Kidney epithelial cell (primary cell): ENCODE measurements around the gene FBXW9. TPM values are rescaled to one million over a fixed set of nuclear protein-coding genes. Genes with fewer than 3 reads are reported as not detected.
"Not testable (repeated sequence)": the region's sequence is repeated elsewhere in the genome, so short reads cannot be mapped to it uniquely, and the experiment has no call there.

Experiments used
- DNase-seq: peaks from one replicate; pipeline ENCODE4 v3.0.0-alpha.2; 2010; ENCODE audit warnings: low read depth
- H3K27me3 ChIP-seq: 2 replicates; pipeline ENCODE4 v1.6.0; 2011; ENCODE audit warnings: low read length; ENCODE audit not compliant: control insufficient read depth, insufficient read depth
- H3K36me3 ChIP-seq: 2 replicates; pipeline ENCODE4 v1.5.1; 2011; ENCODE audit warnings: low read length; ENCODE audit not compliant: control insufficient read depth, insufficient read depth
- H3K4me3 ChIP-seq: 2 replicates; pipeline ENCODE4 v1.5.1; 2011; ENCODE audit warnings: low read depth, mild to moderate bottlenecking, control low read depth, low read length
- total RNA-seq: library from RNA; depleted of rRNA; stranded (reverse); fragments of >200 nt; gene quantifications from 2 replicates; pipeline ENCODE4 v1.2.3, GENCODE V29; 2015
- TF ChIP-seq, protein P1 (sequence below): IDR thresholded peaks from 2 replicates; pipeline ENCODE4 v1.5.1; 2011; ENCODE audit warnings: mild to moderate bottlenecking, moderate library complexity, low read length, control low read depth, inconsistent platforms; ENCODE audit not compliant: insufficient read depth, poor library complexity, severe bottlenecking

The FBXW9 gene
- total RNA-seq, 1 donor from 2014 or later, result 19.0 TPM

DNA sequence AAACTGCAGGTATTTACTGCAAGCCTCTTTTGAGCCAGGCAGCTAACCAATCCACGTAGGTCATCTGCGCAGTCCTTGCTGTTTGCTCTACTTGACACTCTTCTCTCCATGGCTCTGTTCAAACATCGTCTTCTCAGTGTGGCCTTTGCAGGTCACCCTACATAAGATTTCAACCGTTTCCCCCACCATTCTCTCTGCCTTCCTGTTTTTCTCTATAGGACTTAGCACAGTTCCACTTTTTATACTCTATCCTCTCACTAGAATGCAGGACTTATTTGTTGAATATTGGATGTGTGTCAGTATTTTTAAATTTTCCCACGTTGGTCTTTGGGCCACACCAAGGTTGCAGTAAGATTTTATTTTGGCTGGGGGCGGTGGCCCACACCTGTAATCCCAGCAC is 1.7 kb upstream of the FBXW9 start:
- H3K4me3 ChIP-seq, result no peak overlapping the region
- H3K36me3 ChIP-seq, result peaks cover 4% of the 10 kb centered on the region
- TF ChIP-seq, protein P1, sequence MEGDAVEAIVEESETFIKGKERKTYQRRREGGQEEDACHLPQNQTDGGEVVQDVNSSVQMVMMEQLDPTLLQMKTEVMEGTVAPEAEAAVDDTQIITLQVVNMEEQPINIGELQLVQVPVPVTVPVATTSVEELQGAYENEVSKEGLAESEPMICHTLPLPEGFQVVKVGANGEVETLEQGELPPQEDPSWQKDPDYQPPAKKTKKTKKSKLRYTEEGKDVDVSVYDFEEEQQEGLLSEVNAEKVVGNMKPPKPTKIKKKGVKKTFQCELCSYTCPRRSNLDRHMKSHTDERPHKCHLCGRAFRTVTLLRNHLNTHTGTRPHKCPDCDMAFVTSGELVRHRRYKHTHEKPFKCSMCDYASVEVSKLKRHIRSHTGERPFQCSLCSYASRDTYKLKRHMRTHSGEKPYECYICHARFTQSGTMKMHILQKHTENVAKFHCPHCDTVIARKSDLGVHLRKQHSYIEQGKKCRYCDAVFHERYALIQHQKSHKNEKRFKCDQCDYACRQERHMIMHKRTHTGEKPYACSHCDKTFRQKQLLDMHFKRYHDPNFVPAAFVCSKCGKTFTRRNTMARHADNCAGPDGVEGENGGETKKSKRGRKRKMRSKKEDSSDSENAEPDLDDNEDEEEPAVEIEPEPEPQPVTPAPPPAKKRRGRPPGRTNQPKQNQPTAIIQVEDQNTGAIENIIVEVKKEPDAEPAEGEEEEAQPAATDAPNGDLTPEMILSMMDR, result no peak
- no peak for DNase-seq
- H3K27me3 ChIP-seq, result no peaks in the 10 kb centered on the region

DNA sequence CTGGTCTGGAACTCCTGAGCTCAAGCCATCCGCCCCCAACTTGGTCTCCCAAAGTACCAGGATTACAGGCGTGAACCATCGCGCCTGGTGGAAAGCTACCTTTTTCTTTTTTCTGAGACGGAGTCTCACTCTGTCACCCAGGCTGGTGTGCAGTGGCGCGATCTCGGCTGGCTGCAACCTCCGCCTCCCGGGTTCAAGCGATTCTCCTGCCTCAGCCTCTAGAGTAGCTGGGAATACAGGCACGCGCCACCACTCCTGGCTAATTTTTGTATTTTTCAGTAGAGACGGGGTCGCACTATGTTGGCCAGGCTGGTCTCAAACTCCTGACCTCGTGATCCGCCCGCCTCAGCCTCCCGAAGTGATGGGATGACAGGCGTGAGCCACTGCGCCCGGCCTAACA is 994 bp upstream of the FBXW9 start:
- DNase-seq, H3K4me3 ChIP-seq, H3K27me3 ChIP-seq, H3K36me3 ChIP-seq: not testable (repeated sequence)

DNA sequence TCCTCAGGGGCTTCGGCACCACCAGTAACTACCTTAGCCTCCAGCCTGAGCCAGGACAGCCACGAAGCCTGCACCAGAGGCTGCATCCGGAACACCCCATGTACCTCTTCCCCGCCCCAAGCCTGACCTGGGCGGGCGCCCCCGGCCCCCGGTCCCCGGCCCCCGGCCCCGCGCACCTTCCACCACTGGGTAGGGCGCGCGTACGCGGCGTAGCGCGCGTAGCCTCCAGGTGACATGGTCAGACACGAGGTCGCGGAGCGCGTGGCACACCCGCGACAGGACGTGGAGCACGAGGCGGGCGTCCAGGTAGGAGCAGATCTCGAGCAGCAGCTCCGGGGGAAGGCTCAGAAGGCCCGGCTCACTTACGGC is 450 bp downstream of the FBXW9 start:
- TF ChIP-seq, protein P1, result no peak
- H3K36me3 ChIP-seq, result no peaks in the 10 kb centered on the region
- DNase-seq, result no peak
- H3K4me3 ChIP-seq, result peak overlapping the region; percentile 95
- H3K27me3 ChIP-seq, result no peaks in the 10 kb centered on the region

DNA sequence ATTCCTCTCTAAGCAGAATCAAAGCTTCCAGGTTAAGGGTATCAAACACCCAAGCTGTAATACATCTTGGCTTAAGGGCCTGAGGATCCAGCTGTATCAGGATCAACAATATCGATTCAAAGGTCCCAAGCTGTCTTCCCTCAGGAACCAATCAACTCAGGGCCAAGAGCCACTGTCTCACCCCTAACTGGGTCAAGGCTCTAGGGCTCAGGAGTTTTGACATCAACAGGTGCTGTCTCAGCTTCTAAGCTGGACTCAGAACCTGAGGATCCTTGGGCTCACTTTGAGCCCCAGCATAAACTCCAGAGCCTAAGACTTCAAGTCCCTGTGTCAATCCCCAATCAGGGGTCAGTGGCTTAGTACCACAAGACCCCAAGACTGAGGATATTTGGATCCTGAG is 917 bp downstream of the FBXW9 start:
- Histone ChIP-seq H3K36me3 (no peaks in the 10 kb centered on the region), H3K27me3 (no peaks in the 10 kb centered on the region)
- TF ChIP-seq, protein P1, result no peak

DNA sequence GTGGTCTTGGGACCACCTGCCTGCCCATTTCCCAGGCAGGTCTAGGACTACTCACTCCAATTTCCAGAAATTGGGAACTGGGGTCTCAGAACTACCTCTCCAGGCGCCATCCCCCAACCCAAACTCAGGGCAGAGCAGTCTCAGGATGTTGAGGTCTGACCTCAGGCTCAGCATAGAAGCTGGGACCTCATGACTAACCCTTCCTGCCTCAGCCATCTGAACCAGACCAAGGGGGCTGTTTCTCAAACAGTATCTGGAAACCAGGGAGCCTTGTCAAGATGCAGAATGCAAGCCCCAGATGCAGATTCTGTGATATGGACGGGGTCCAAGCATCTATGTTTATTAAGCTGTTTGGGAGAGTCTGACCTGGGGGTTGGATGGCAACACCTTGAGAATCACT is 1.3 kb downstream of the FBXW9 start:
- Histone ChIP-seq H3K4me3 (no peak overlapping the region), H3K27me3 (no peaks in the 10 kb centered on the region), H3K36me3 (no peaks in the 10 kb centered on the region)
- TF ChIP-seq, protein P1, result no peak
- no peak for DNase-seq

More for the DNA sequence above, 917 bp downstream of the FBXW9 start:
- H3K4me3 ChIP-seq, result peak overlapping the region; percentile 95
- no peak for DNase-seq

DNA sequence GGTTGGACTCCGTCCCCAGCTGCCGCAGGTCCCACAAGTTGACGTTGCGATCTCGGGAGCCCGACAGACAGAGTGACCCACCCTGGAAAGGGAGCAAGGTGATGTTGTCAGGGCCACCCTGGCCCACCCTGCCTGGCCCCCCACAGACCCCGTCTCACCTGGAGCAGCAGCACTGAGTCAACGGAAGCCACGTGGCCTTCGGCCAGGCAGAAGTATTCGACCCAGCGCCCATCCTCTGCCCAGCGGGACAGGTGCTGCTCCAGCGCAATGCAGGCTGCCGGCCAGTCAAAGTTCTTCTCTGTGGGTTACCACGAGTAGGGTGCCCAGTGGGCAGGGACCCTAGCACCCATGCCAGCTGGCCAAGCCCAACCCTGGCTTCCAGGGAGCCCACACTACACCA is 1.8 kb downstream of the FBXW9 start:
- DNase-seq, result no peak
- H3K4me3 ChIP-seq, result no peak overlapping the region
- TF ChIP-seq, protein P1, result no peak
- H3K36me3 ChIP-seq, result no peaks in the 10 kb centered on the region
- no peaks in the 10 kb centered on the region for H3K27me3 ChIP-seq

DNA sequence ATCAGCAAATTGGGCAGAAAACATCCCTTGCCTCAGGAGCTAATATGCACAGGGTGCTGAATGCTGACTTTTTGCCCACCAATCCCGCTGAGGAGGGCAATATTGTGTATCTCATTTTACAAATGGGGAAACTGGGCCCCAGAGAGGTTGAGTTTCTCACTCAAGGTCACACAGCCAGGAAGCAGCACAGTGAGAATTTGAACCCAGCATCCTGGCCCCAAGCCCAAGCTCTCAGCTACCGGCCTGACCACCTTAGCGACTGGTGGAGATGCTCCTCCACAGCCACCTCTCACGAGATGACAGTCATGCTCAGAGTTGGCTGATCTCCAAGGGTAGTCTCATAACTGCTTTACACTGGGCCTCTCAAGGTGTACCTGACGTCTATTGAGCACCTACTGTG is 3.5 kb downstream of the FBXW9 start:
- no peak for DNase-seq
- H3K36me3 ChIP-seq, result no peaks in the 10 kb centered on the region
- TF ChIP-seq, protein P1, result no peak

More for the DNA sequence above, 3.5 kb downstream of the FBXW9 start:
- no peak overlapping the region for H3K4me3 ChIP-seq
- H3K27me3 ChIP-seq, result no peaks in the 10 kb centered on the region
